HG03064 (cell line): ENCODE measurements around the gene LSM5.
"Not testable (repeated sequence)": the region's sequence is repeated elsewhere in the genome, so short reads cannot be mapped to it uniquely, and the experiment has no call there.

ENCODE experiments used
- ATAC-seq: cut with Tn5 transposase; IDR thresholded peaks from one replicate; pipeline ENCODE4 v1.9.1; 2021; ENCODE audit warnings: low read depth; ENCODE audit not compliant: unreplicated experiment

The LSM5 gene

GRCh38 chr7:32506266-32507054 lies 16.3 kb upstream of the LSM5 start:
- no peak for ATAC-seq

DNA sequence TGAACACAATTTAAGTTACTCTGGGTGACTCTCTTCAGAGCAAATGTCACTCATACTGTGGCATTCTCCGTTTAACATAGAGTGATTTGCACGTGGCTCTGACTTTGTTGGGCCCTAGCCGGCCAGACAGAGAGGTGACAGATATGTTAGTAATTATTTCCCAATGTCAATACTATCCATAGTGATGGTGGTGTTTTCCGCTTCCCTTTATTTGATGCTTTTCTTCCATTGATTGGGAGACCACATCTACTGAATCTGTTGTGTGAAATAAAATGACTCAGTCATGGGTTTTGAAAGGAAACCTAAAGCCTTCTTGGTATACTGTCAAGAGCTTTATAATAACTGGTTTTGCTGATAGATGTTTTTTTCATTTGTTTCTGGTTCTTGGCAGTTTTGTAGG lies 12.5 kb upstream of the LSM5 start:
- ATAC-seq, result no peak

GRCh38 chr7:32501522-32501921 lies 11.3 kb upstream of the LSM5 start:
- no peak for ATAC-seq

DNA sequence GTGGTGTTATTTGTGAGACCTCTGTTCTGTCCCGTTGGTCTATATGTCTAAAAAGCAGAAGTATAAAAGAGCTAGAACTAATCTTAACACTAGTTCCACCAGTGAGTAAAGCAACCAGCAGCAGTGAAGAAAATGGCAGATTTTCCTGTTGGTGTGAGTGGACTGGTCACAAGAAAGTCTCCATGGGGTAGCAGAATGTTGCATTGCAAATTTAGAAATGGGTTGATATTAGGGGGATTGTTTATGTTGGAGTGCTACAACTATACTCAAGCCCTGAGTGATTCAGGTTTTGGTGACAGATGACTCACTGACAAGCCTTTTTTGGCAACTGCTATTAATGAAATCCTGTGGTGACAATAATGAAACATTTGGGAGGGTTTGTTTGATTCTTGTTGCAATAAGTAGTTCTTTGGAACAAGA lies 10.8 kb upstream of the LSM5 start:
- peak; percentile 69 for ATAC-seq

DNA sequence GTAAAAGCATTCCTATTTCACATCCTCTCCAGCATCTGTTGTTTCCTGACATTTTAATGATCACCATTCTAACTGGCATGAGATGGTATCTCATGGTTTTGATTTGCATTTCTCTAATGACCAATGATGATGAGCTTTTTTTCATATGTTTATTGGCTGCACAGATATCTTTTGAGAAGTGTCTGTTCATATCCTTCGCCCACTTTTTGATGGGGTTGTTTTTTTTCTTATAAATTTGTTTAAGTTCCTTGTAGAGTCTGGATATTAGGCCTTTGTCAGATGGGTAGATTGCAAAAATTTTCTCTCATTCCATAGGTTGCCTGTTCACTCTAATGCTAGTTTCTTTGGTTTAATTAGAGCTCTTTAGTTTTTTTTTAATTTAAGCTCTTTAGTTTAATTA lies 10.0 kb upstream of the LSM5 start:
- ATAC-seq, result not testable (repeated sequence)

DNA sequence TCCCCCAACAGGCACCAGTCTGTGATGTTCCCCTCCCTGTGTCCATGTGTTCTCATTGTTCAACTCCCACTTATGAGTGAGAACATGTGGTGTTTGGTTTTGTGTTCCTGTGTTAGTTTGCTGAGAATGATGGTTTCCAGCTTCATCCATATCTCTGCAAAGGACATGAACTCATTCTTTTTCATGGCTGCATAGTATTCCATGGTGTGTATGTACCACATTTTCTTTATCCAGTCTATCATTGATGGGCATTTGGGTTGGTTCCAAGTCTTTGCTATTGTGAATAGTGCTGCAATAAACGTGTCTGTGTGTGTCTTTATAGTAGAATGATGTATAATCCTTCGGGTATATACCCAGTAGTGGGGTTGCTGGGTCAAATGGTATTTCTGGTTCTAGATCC lies 9.6 kb upstream of the LSM5 start:
- ATAC-seq, result not testable (repeated sequence)

DNA sequence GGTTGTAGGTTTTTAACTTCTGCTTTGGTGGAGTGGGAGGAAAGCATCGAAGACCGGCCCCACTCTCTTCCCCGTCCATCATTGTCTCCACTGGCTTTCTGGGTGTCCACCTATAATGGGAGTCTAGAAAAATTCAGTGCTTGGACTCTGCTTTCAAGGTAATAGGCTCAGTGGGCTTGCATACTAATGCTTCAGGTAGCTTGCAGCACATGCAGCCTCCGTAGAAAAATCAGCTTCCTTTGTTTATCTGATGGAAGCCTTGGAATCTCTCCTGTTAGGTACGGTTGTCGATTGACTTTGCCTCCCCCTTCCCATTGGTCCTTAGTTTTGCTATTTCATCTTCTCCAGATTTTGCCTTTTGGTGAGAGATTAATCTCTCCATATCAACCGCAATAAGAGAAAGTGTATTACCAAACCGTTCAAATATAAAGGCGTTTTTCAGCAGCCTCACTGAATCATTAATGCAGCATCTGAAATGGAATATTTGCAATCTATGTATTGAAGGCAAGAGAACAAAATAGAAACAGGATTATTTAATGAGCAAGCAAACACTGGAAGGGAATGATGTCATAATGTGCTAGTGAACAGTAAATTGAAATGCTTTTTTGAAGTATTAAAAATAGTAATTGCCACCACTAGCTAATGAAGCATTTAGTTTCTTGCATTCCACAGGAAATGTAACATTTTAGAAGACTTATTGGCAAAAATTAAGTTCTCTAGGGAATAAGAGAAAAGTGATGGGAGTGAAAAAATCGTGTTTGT lies 6.1 kb upstream of the LSM5 start:
- no peak for ATAC-seq

DNA sequence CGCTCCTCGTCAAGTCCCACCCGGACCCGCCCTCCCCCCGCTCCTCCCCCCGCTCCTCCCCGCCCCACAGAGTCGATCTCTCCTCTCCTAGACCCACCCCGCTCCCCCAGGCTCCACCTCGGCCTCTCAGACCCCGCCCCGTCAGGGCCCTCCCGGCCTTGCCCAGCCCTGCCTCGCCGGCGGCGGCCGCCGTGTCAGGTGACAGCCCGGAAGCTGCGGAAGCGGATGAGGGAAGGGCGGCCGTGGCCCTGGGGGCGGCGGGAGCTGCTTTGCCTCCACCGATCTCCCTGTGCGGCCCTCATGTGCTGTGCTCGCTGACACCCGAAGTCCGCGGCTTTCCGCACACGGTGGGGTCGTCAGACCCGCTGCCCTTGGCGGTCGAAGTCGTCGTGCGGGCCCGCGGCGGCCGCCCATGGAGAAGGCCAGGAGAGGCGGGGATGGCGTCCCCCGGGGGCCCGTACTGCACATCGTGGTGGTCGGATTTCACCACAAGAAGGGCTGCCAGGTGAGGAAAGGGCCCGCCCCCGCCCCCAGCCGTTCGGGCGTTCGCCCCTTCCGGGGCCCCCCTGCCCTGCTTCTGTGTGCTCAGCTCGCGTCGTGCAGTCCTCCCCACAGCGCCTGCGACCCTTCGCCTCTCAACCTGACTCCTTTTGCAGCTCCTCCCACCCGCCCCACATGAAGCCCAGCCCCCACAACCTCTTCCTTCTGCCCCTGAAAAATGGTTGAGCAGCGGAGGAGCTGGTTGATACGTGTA lies 5.3 kb upstream of the LSM5 start, which contains the start of gene AVL9:
AVL9 (plus strand) TSS at position 192 of the 754 bp plus-strand sequence; CDS start at position 413, 221 bp downstream.
- ATAC-seq, result peak; percentile 94

- peak; percentile 7 for ATAC-seq
These were observed 4.7 kb upstream of the LSM5 start for GRCh38 chr7:32494946-32495297.

GRCh38 chr7:32489788-32490126 lies 423 bp downstream of the LSM5 start:
- no peak for ATAC-seq

- ATAC-seq, result no peak
These were observed 8.3 kb downstream of the LSM5 start for GRCh38 chr7:32481921-32482320.

DNA sequence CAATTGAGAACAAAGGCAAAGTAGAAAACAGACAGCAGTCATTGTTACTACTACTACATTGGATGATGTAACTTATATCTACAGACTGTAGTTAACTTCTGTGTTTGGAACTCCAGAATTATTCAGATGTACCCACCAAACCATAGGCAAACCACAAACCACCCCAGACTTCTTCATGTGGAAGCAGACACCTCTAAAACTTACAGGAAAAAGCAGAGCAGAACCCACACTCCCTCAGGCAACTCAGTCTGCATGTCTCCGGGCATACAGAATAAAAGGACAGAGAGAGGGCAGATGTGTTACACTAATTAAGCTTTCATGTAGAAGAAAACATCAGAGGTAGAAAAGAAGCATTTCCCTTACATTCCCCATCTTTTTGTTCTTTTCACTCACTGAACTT lies 9.0 kb downstream of the LSM5 start:
- no peak for ATAC-seq

GRCh38 chr7:32479574-32480200 lies 10.5 kb downstream of the LSM5 start:
- no peak for ATAC-seq

DNA sequence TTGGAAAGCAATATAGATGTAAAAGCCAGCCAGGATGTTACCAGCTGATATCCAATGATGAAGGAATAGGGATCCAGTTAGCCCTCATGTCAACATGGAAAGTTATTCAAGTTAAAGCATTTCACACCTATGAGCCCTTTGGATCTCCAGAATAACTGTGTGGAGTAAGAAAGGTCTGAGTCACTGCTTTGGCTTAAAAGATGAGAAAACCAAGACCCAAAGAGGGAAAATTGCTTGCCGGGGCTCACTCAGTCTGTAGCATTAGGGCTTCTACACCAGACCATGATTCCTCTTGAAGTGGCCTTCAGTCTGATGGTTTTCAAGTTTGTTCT lies 12.6 kb downstream of the LSM5 start:
- ATAC-seq, result no peak

GRCh38 chr7:32476816-32477648 lies 13.1 kb downstream of the LSM5 start:
- no peak for ATAC-seq

GRCh38 chr7:32474008-32474407 lies 16.2 kb downstream of the LSM5 start:
- no peak for ATAC-seq

GRCh38 chr7:32472015-32472414 lies 18.2 kb downstream of the LSM5 start:
- ATAC-seq, result no peak

- ATAC-seq, result no peak
These were observed 19.3 kb downstream of the LSM5 start for GRCh38 chr7:32470871-32471270.

GRCh38 chr7:32470004-32470403 lies 20.2 kb downstream of the LSM5 start:
- ATAC-seq, result not testable (repeated sequence)
